Measurements from ENCODE around the gene SPACA9.

GRCh38 chr9:132879457-132880323 is 992 bp downstream of the SPACA9 start:
- TF ChIP-seq POLR2A (IDR thresholded peaks at IDR 0.05) = no peak
- TF ChIP-seq CTCF (IDR thresholded peaks at IDR 0.05) = no peak
- no peak for TF ChIP-seq EP300 (IDR thresholded peaks at IDR 0.05; ENCODE audit: low read depth)
- no peak for TF ChIP-seq POLR2AphosphoS5 (IDR thresholded peaks at IDR 0.05)

Measured in transverse colon (tissue), 4 donors.